ENCODE measurements around the gene OLIG2.

The OLIG2 gene

DNA sequence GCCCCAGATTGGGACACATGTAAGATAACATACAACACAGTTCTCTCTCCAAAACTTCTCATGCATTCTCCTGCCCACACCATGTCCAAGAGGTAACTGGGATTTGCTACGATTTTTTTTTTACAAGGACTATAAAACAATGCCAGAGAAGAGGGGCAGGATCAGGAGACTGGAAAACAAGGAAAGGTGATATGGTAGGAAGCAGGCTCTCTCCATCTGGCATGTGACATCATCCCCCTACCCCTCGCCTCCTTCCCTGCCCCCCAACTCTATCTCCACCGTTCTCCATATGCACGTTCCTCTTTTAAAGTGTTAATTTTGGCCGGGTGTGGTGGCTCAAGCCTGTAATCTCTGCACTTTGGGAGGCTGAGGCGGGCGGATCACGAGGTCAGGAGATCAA, 20.7 kb downstream of the OLIG2 start:
- Histone ChIP-seq H3K4me3 (ENCODE audit: low read length, poor library complexity, severe bottlenecking) (no peak overlapping the region), H4K20me1 (ENCODE audit: insufficient read depth, low read length, poor library complexity, severe bottlenecking) (no peaks in the 10 kb centered on the region), H3F3A (ENCODE audit: low read depth) (no peaks in the 10 kb centered on the region), H3K9me3 (ENCODE audit: insufficient read depth, low read depth, low read length) (no peaks in the 10 kb centered on the region), H2AFZ (ENCODE audit: low read length) (peak overlapping the region; percentile 50; the same call in 1 of the 2 replicates), H3K27me3 (ENCODE audit: insufficient read depth, low read length, poor library complexity, severe bottlenecking) (no peaks in the 10 kb centered on the region), H3K36me3 (ENCODE audit: insufficient read depth, low read length) (no peaks in the 10 kb centered on the region), H3K9me2 (replicated peaks; ENCODE audit: low read depth, low read length) (no peaks in the 10 kb centered on the region), H3K9ac (ENCODE audit: low read depth, low read length, poor library complexity, severe bottlenecking) (no peak overlapping the region), H3K4me2 (ENCODE audit: low read depth, low read length, poor library complexity, severe bottlenecking) (no peak overlapping the region), H3K79me2 (ENCODE audit: insufficient read depth, low read length) (no peaks in the 10 kb centered on the region), H3K4me1 (ENCODE audit: insufficient read depth, low read length, poor library complexity, severe bottlenecking) (peaks cover 15% of the 10 kb centered on the region)
- TF ChIP-seq, protein P1, sequence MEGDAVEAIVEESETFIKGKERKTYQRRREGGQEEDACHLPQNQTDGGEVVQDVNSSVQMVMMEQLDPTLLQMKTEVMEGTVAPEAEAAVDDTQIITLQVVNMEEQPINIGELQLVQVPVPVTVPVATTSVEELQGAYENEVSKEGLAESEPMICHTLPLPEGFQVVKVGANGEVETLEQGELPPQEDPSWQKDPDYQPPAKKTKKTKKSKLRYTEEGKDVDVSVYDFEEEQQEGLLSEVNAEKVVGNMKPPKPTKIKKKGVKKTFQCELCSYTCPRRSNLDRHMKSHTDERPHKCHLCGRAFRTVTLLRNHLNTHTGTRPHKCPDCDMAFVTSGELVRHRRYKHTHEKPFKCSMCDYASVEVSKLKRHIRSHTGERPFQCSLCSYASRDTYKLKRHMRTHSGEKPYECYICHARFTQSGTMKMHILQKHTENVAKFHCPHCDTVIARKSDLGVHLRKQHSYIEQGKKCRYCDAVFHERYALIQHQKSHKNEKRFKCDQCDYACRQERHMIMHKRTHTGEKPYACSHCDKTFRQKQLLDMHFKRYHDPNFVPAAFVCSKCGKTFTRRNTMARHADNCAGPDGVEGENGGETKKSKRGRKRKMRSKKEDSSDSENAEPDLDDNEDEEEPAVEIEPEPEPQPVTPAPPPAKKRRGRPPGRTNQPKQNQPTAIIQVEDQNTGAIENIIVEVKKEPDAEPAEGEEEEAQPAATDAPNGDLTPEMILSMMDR (conservative IDR thresholded peaks at IDR 0.05; ENCODE audit: low read length) = no peak
- no peak for TF ChIP-seq EZH2phosphoT487 (IDR thresholded peaks at IDR 0.05; ENCODE audit: borderline replicate concordance)

DNA sequence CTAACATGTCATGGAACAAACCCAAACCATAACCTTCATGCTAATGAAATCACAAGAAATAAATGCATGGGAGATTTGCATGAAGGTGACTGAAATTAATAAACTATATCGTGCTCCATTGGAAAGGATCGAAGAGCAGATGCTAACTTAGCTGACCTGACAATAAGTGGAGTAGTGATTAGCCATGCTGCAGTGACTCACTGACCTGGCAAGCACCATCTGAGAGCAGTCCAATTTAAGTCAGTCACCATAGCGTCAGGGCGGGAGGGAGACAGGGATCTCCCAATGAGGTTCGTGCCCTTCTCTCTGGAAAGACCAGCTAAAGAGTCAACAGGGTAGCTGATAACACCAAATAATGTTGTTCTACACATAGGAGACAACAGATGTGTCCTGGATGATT, 21.5 kb downstream of the OLIG2 start:
- H3K79me2 ChIP-seq (ENCODE audit: insufficient read depth, low read length) = no peaks in the 10 kb centered on the region

DNA sequence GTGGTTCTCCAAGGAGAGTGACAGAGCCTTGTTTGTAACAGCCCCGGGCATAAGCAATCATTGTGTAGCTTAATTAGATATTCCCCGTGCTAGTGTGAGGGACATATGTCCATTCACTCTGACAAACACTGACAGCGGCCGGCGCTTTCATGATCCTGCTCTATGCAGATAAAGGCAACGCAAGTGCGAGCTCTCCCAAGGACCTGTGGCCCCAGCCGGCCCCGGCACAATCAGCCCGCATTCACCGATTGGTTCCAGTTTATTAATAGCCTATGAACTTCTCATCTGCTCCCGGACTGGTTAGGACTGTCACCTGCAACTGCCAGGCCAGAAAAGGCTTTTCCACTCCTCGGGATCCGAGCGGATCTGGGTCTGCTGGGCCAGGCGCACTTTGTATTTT, 26.2 kb downstream of the OLIG2 start:
- no peak overlapping the region for H3K9ac ChIP-seq (ENCODE audit: low read depth, low read length, poor library complexity, severe bottlenecking)
- H3K9me2 ChIP-seq (replicated peaks; ENCODE audit: low read depth, low read length) = no peaks in the 10 kb centered on the region
- H3F3A ChIP-seq (ENCODE audit: low read depth) = no peaks in the 10 kb centered on the region
- no peaks in the 10 kb centered on the region for H3K79me2 ChIP-seq (ENCODE audit: insufficient read depth, low read length)
- TF ChIP-seq EZH2phosphoT487 (IDR thresholded peaks at IDR 0.05; ENCODE audit: borderline replicate concordance) = no peak
- TF ChIP-seq, protein P1 (conservative IDR thresholded peaks at IDR 0.05; ENCODE audit: low read length) = no peak
- H2AFZ ChIP-seq (ENCODE audit: low read length) = no peak overlapping the region
- H3K4me1 ChIP-seq (ENCODE audit: insufficient read depth, low read length, poor library complexity, severe bottlenecking) = peaks cover 16% of the 10 kb centered on the region
- H4K20me1 ChIP-seq (ENCODE audit: insufficient read depth, low read length, poor library complexity, severe bottlenecking) = no peaks in the 10 kb centered on the region
- H3K36me3 ChIP-seq (ENCODE audit: insufficient read depth, low read length) = no peaks in the 10 kb centered on the region
- no peak overlapping the region for H3K4me3 ChIP-seq (ENCODE audit: low read length, poor library complexity, severe bottlenecking)
- H3K27me3 ChIP-seq (ENCODE audit: insufficient read depth, low read length, poor library complexity, severe bottlenecking) = no peaks in the 10 kb centered on the region
- no peak overlapping the region for H3K4me2 ChIP-seq (ENCODE audit: low read depth, low read length, poor library complexity, severe bottlenecking)
- no peaks in the 10 kb centered on the region for H3K9me3 ChIP-seq (ENCODE audit: insufficient read depth, low read depth, low read length)

More for the DNA sequence above, 21.5 kb downstream of the OLIG2 start:
- Histone ChIP-seq H3K9ac (ENCODE audit: low read depth, low read length, poor library complexity, severe bottlenecking) (no peak overlapping the region), H3F3A (ENCODE audit: low read depth) (no peaks in the 10 kb centered on the region), H4K20me1 (ENCODE audit: insufficient read depth, low read length, poor library complexity, severe bottlenecking) (no peaks in the 10 kb centered on the region), H3K9me3 (ENCODE audit: insufficient read depth, low read depth, low read length) (no peaks in the 10 kb centered on the region), H3K27me3 (ENCODE audit: insufficient read depth, low read length, poor library complexity, severe bottlenecking) (no peaks in the 10 kb centered on the region), H3K4me1 (ENCODE audit: insufficient read depth, low read length, poor library complexity, severe bottlenecking) (peaks cover 15% of the 10 kb centered on the region), H3K36me3 (ENCODE audit: insufficient read depth, low read length) (no peaks in the 10 kb centered on the region), H2AFZ (ENCODE audit: low read length) (no peak overlapping the region), H3K4me2 (ENCODE audit: low read depth, low read length, poor library complexity, severe bottlenecking) (no peak overlapping the region), H3K4me3 (ENCODE audit: low read length, poor library complexity, severe bottlenecking) (no peak overlapping the region), H3K9me2 (replicated peaks; ENCODE audit: low read depth, low read length) (no peaks in the 10 kb centered on the region)
- no peak for TF ChIP-seq EZH2phosphoT487 (IDR thresholded peaks at IDR 0.05; ENCODE audit: borderline replicate concordance)
- TF ChIP-seq, protein P1 (conservative IDR thresholded peaks at IDR 0.05; ENCODE audit: low read length) = no peak
